IPS-11a (cell line): ENCODE measurements around the gene TWSG1.
"Not testable (repeated sequence)": the region's sequence is repeated elsewhere in the genome, so short reads cannot be mapped to it uniquely, and the experiment has no call there.

Source experiments
- H3K4me3 ChIP-seq: one replicate; pipeline ENCODE4 v1.5.1; 2013; ENCODE audit warnings: low read depth, low read length, control low read depth

The TWSG1 gene

DNA sequence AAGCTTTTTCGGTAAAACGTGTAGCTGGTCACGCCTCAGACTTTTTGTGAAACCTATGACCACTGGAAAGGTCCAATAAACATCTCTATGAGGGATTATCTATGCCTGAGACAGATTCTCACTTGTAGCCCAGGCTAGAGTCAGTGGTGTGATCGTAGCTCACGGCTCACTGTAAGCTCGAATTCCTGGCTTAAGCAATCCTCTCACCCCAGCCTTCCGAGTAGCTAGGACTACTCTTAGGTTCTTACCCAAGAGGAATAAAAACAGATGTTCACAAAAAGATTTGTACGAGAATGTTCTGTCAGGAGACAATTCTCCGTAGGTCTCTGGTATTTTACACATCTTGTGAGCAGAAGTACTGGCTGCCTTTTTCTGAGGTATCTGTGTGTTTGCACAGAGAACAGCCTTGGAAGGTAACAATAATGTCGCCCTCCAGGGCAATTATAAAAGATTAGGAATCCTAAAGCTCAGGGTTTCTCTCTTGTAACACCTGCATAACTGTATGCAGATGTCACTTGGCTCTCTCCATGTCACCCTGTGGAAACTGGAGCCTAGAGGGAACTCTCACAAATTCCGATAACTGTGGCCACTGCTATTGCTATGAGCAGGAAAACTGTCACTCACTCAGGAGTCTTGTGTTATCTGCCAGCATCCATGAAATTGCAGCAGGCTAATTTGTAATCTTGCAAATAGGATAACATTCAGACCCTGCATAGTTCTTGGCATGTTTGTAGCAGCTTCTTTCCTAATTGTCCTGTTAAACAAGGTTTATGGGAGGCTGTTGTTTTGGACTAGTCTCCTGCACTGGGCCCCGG is 115.2 kb downstream of the TWSG1 start:
- H3K4me3 ChIP-seq: no peak overlapping the region

DNA sequence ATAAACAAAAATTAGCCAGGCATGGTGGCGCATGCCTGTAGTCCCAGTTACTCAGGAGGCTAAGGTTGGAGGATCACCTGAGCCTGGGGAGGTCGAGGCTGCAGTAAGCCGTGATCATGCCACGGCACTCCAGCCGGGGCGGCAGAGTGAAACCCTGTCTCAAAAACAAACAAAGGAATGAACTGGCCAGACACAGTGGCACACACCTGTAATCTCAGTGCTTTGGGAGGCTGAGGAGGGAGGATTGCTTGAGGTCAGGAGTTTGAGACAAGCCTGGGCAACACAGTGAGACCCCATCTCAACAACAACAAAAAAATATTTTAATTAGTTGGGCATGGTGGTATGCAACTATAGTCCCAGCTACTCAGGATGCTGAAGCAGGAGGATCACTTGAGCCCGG is 116.3 kb downstream of the TWSG1 start:
- H3K4me3 ChIP-seq: not testable (repeated sequence)
